GM23248 (cell line): ENCODE results near the gene BCL2L11.

Source experiments
- EZH2 ChIP-seq: fragments of 200-600 bp; sonication (generic); IDR thresholded peaks from 2 replicates; pipeline ENCODE4 v1.6.1; 2018; ENCODE audit warnings: antibody characterized with exemption, mild to moderate bottlenecking; ENCODE audit not compliant: insufficient read depth, poor library complexity, severe bottlenecking
- EZH2phosphoT487 ChIP-seq: fragments of 200-600 bp; sonication (generic); IDR thresholded peaks from 2 replicates; pipeline ENCODE4 v1.6.1; 2018; ENCODE audit warnings: antibody characterized with exemption, moderate library complexity, mild to moderate bottlenecking, low read depth; ENCODE audit not compliant: insufficient read depth

GRCh38 chr2:111142101-111142500 is 21.4 kb downstream of the BCL2L11 start:
- TF ChIP-seq EZH2 (no peak), EZH2phosphoT487 (no peak)
